Endothelial cell of umbilical vein (primary cell): Measurements from ENCODE around the gene CHST14. TPM values are rescaled to one million over a fixed set of nuclear protein-coding genes. Genes with fewer than 3 reads are reported as not detected.

Experiments used
- BruUV-seq: library from RNA; stranded (reverse); fragments of 400-500 nt; replicated peaks from 2 replicates; lab custom pipeline; 2021; lab: Mats Ljungman, UMichigan
- CTCF ChIA-PET: fragments of 300-600, 350-600 bp; sonication (Branson Sonifier 250); formaldehyde crosslinking; loops from one replicate; lab custom pipeline; 2021; ENCODE audit warnings: antibody characterized with exemption, inconsistent platforms; lab: Charles Lee
- POLR2A ChIA-PET: fragments of 300-600, 350-600 bp; sonication (Branson Sonifier 250); formaldehyde crosslinking; loops from one replicate; lab custom pipeline; 2021; ENCODE audit warnings: antibody characterized with exemption, inconsistent platforms; lab: Charles Lee
- DNase-seq: peaks from one replicate; pipeline ENCODE4 v3.0.0-alpha.2; 2011; ENCODE audit warnings: low read depth, low spot score
- FAIRE-seq: peaks from 2 replicates; lab custom pipeline; 2011; peaks lifted over from hg19 to GRCh38; lab: Jason Lieb, UNC
- H2AFZ ChIP-seq: 2 replicates; pipeline ENCODE4 v1.6.0; 2012; ENCODE audit warnings: low read depth, low read length, control low read depth, inconsistent platforms
- H3K27ac ChIP-seq: 2 replicates; pipeline ENCODE4 v1.5.1; 2011; ENCODE audit warnings: low read depth, mild to moderate bottlenecking, control low read depth, low read length, moderate library complexity; ENCODE audit not compliant: insufficient read depth
- H3K27me3 ChIP-seq, 2 experiments: 2 replicates each; pipeline versions ENCODE4 v1.6.0 to v1.6.1; 2011; ENCODE audit warnings: low read length in 2 of 2, mixed read lengths in 1 of 2; ENCODE audit not compliant: control insufficient read depth in 2 of 2, insufficient read depth in 2 of 2
- H3K36me3 ChIP-seq, 2 experiments: 2 replicates in 1 of 2; 3 replicates in 1 of 2; pipeline ENCODE4 v1.5.1; 2011; ENCODE audit warnings: low read length in 2 of 2, mild to moderate bottlenecking in 1 of 2, moderate library complexity in 1 of 2; ENCODE audit not compliant: control insufficient read depth in 2 of 2, insufficient read depth in 2 of 2; ENCODE audit errors: extremely low read depth in 1 of 2
- H3K4me1 ChIP-seq: 3 replicates; pipeline ENCODE4 v1.5.1; 2011; ENCODE audit warnings: mild to moderate bottlenecking, low read length; ENCODE audit not compliant: control insufficient read depth, insufficient read depth; ENCODE audit errors: extremely low read depth
- H3K4me2 ChIP-seq: 2 replicates; pipeline ENCODE4 v1.6.1; 2011; ENCODE audit warnings: low read length, control low read depth, mixed read lengths; ENCODE audit not compliant: insufficient read depth
- H3K4me3 ChIP-seq, 3 experiments: fragments of 200-600 bp in 1 of 3; sonication (generic), shearing (Covaris generic) in 1 of 3; replicated peaks in 1 of 3; 2 replicates each; pipeline ENCODE4 v1.5.1; 2011 to 2016; ENCODE audit warnings: control low read depth in 3 of 3, low read length in 3 of 3, mild to moderate bottlenecking in 2 of 3, inconsistent platforms in 1 of 3, low read depth in 1 of 3, moderate library complexity in 1 of 3; ENCODE audit not compliant: insufficient read depth in 1 of 3
- H3K79me2 ChIP-seq: 2 replicates; pipeline ENCODE4 v1.6.0; 2012; ENCODE audit warnings: low read length, inconsistent platforms; ENCODE audit not compliant: control insufficient read depth, insufficient read depth
- H3K9ac ChIP-seq: replicated peaks from 2 replicates; pipeline ENCODE3; 2011; ENCODE audit warnings: low read length, control low read depth; ENCODE audit not compliant: insufficient read depth; ENCODE audit errors: extremely low read depth
- H3K9me1 ChIP-seq: replicated peaks from 3 replicates; pipeline ENCODE4 v1.6.0; 2011; ENCODE audit warnings: mild to moderate bottlenecking, low read length; ENCODE audit not compliant: control insufficient read depth, insufficient read depth; ENCODE audit errors: extremely low read depth
- H3K9me3 ChIP-seq: replicated peaks from 2 replicates; pipeline ENCODE4 v1.5.1; 2012; ENCODE audit warnings: low read length, inconsistent platforms; ENCODE audit not compliant: control insufficient read depth, insufficient read depth
- H4K20me1 ChIP-seq: replicated peaks from 2 replicates; pipeline ENCODE3; 2011; ENCODE audit warnings: mild to moderate bottlenecking, low read length; ENCODE audit not compliant: control insufficient read depth, insufficient read depth; ENCODE audit errors: extremely low read depth
- EZH2 ChIP-seq: IDR thresholded peaks from 2 replicates; pipeline ENCODE4 v1.6.1; 2012; ENCODE audit warnings: borderline replicate concordance, low read depth, mild to moderate bottlenecking, moderate library complexity, low read length, inconsistent platforms; ENCODE audit not compliant: severe bottlenecking
- FOS ChIP-seq: IDR thresholded peaks from 2 replicates; pipeline ENCODE4 v1.6.1; 2011; ENCODE audit warnings: mild to moderate bottlenecking, low read length, moderate library complexity, borderline replicate concordance; ENCODE audit not compliant: insufficient read depth
- GATA2 ChIP-seq: IDR thresholded peaks from 2 replicates; pipeline ENCODE4 v1.7.0; 2011; ENCODE audit warnings: low read depth, mild to moderate bottlenecking, moderate library complexity, mixed read lengths, low read length; ENCODE audit not compliant: insufficient read length, insufficient read depth
- JUN ChIP-seq: IDR thresholded peaks from 2 replicates; pipeline ENCODE4 v1.6.1; 2011; ENCODE audit warnings: borderline replicate concordance, low read depth; ENCODE audit not compliant: insufficient read length, insufficient read depth
- MAX ChIP-seq: IDR thresholded peaks from 2 replicates; pipeline ENCODE4 v1.6.1; 2011; ENCODE audit not compliant: insufficient read depth, insufficient read length
- MYC ChIP-seq: IDR thresholded peaks from one replicate; pipeline ENCODE4 v1.6.1; 2011; ENCODE audit warnings: mild to moderate bottlenecking, low read depth, low read length
- POLR2A ChIP-seq: IDR thresholded peaks from 2 replicates; pipeline ENCODE4 v1.6.1; 2012; ENCODE audit warnings: low read depth, mild to moderate bottlenecking, control low read depth, low read length
- POLR2AphosphoS5 ChIP-seq: IDR thresholded peaks from 2 replicates; pipeline ENCODE4 v1.6.1; 2012; ENCODE audit warnings: low read depth, mild to moderate bottlenecking, control low read depth, low read length, moderate library complexity; ENCODE audit not compliant: insufficient read depth
- dilution Hi-C: fragments of 300-500 bp; cut with MboI; formaldehyde crosslinking; loops from one replicate; pipeline ENCODE4 v1.15.0; 2019; ENCODE audit warnings: low sequenced_read_pairs; ENCODE audit not compliant: extremely low pct_ligation_motif_present
- intact Hi-C: fragments of 100-400 bp; cut with micrococcal nuclease; formaldehyde crosslinking; loops from one replicate; pipeline ENCODE4 v1.10.0; 2022
- polyA plus RNA-seq, 4 experiments: library from polyadenylated mRNA; depleted of rRNA in 3 of 4; stranded (reverse) in 3 of 4; unstranded in 1 of 4; fragments of >200 nt; gene quantifications; 2 replicates each; pipeline versions ENCODE4 v1.2.1 to v1.2.3, GENCODE V29; 2011 to 2012; ENCODE audit warnings: missing spikeins in 1 of 4
- total RNA-seq: library from RNA; stranded (reverse); gene quantifications from 2 replicates; pipeline ENCODE4 v1.2.3, GENCODE V29; 2021
- TF ChIP-seq, protein P1 (sequence below), 2 donors: IDR thresholded peaks; 1 replicate in 1 of 2; 2 replicates in 1 of 2; pipeline ENCODE4 v1.5.1; 2011; ENCODE audit warnings: low read length in 2 of 2, mild to moderate bottlenecking in 2 of 2, moderate library complexity in 2 of 2, control low read depth in 1 of 2, inconsistent platforms in 1 of 2, low read depth in 1 of 2; ENCODE audit not compliant: insufficient read depth in 1 of 2; ENCODE audit errors: extremely low read depth in 1 of 2

Gene CHST14
- total and polyA plus RNA-seq, 2 donors (not counting 3 experiments of a cell fraction or from before 2014, with no cell fraction given), result 35.1 to 49.2 TPM

DNA sequence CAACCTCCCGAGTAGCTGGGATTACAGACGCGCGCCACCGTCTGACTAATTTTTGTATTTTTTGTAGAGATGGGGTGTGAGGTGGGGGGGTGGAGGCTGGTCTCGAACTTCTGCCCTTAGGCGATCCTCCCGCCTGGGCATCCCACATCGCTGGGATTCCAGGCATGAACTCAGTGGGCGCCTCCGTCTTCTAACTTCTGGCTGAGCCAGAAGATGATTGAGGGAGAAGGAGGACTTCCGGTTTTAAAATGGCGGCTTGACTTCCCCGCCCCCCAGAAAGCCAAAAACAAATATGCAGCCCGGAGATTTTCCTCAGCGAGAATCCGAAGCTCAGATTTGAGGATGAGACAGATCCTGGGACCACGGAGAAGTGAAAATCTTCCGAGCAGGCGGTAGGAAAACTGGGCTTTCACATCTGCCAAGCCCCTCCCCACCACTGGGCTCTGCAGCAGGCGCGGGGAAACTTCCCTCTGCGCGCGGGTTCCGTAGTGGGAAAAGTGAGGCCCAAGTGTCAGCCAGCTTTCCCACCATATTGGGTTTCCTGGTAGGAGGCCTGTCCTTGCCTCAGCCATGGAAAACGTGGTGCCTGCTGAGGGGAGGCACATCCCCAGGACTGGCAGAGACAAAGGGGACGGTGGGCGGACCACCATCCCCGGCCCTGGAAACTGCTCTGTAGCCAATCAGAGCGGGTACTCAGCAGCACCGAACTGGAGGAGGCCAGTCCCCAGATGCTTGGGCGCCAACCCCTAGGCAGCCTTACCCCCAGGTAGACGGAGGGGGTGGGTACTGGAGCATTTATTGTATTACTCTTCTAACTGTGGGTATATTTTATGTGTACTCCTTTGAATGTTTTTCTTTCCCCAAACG, 17.3 kb downstream of the CHST14 start:
- dilution Hi-C loops, result no loop called here
- ChIA-PET POLR2A (no interaction called here), CTCF (interaction anchor here (1.0 kb wide), 1 partner anchor 10 kb away, joined by 3 read pairs; no protein-coding TSS in a partner anchor)
- no peaks in the 10 kb centered on the region for H3K36me3 ChIP-seq
- no peak for TF ChIP-seq MYC
- TF ChIP-seq FOS, result no peak
- no peak for TF ChIP-seq GATA2
- TF ChIP-seq MAX, result no peak
- no peak for TF ChIP-seq JUN
- TF ChIP-seq, protein P1, sequence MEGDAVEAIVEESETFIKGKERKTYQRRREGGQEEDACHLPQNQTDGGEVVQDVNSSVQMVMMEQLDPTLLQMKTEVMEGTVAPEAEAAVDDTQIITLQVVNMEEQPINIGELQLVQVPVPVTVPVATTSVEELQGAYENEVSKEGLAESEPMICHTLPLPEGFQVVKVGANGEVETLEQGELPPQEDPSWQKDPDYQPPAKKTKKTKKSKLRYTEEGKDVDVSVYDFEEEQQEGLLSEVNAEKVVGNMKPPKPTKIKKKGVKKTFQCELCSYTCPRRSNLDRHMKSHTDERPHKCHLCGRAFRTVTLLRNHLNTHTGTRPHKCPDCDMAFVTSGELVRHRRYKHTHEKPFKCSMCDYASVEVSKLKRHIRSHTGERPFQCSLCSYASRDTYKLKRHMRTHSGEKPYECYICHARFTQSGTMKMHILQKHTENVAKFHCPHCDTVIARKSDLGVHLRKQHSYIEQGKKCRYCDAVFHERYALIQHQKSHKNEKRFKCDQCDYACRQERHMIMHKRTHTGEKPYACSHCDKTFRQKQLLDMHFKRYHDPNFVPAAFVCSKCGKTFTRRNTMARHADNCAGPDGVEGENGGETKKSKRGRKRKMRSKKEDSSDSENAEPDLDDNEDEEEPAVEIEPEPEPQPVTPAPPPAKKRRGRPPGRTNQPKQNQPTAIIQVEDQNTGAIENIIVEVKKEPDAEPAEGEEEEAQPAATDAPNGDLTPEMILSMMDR (IDR thresholded peaks at IDR 0.05; ENCODE audit: extremely low read depth in 1 of 2, insufficient read depth in 1 of 2, low read depth in 1 of 2, low read length in 2 of 2), result no peak
- no peak for TF ChIP-seq POLR2AphosphoS5
- TF ChIP-seq POLR2A, result no peak
- no peak for TF ChIP-seq EZH2
- DNase-seq (no peak), FAIRE-seq (no peak)
- no peak overlapping the region for H3K27ac ChIP-seq
- H3K27me3 ChIP-seq, result peaks cover 5% of the 10 kb centered on the region in 2 experiments
- no peak overlapping the region for H3K9ac ChIP-seq
- BruUV-seq, result no TSS peak
- intact Hi-C loops, result no loop called here
- no peak overlapping the region for H3K4me2 ChIP-seq
- no peaks in the 10 kb centered on the region for H3K9me3 ChIP-seq
- H3K4me3 ChIP-seq, result no peak overlapping the region
- H2AFZ ChIP-seq, result no peak overlapping the region
- no peaks in the 10 kb centered on the region for H3K79me2 ChIP-seq
- H4K20me1 ChIP-seq, result no peaks in the 10 kb centered on the region
- no peaks in the 10 kb centered on the region for H3K4me1 ChIP-seq
- H3K9me1 ChIP-seq, result no peaks in the 10 kb centered on the region
